Neural cell (in vitro differentiated cells): ENCODE results near the gene KRT74.

Experiments
- CTCF ChIP-seq: fragments of 450-650 bp; IDR thresholded peaks from 2 replicates; pipeline ENCODE4 v1.5.1; 2014; ENCODE audit warnings: antibody characterized with exemption, mild to moderate bottlenecking, moderate library complexity; ENCODE audit not compliant: poor library complexity, severe bottlenecking
- EP300 ChIP-seq: fragments of 450-650 bp; conservative IDR thresholded peaks from 2 replicates; pipeline ENCODE4 v1.6.1; 2014; ENCODE audit warnings: antibody characterized with exemption, mild to moderate bottlenecking, moderate library complexity; ENCODE audit not compliant: poor library complexity, severe bottlenecking
- POLR2AphosphoS5 ChIP-seq: IDR thresholded peaks from 2 replicates; pipeline ENCODE4 v1.6.1; 2012
- RAD21 ChIP-seq: fragments of 450-650 bp; conservative IDR thresholded peaks from 2 replicates; pipeline ENCODE4 v1.6.1; 2014; ENCODE audit warnings: antibody characterized with exemption, mild to moderate bottlenecking, moderate library complexity
- REST ChIP-seq: IDR thresholded peaks from 2 replicates; pipeline ENCODE4 v1.6.1; 2012; ENCODE audit warnings: borderline replicate concordance

- no peak for TF ChIP-seq EP300
- no peak for TF ChIP-seq REST
- no peak for TF ChIP-seq CTCF
- no peak for TF ChIP-seq POLR2AphosphoS5
- TF ChIP-seq RAD21 = no peak
Measured at GRCh38 chr12:52612431-52613383, 39.1 kb upstream of the KRT74 start.
